BE2C (cell line): ENCODE data around the gene JUP.

Experiments
- DNase-seq: peaks from one replicate; pipeline ENCODE4 v3.0.0-alpha.2; 2020
- H3K27me3 ChIP-seq: fragments of 250-450 bp; sonication (Bioruptor Pico); 2 replicates; pipeline ENCODE4 v1.5.1; 2020; ENCODE audit warnings: mild to moderate bottlenecking
- H3K36me3 ChIP-seq: fragments of 250-450 bp; sonication (Bioruptor Pico); 2 replicates; pipeline ENCODE4 v1.5.1; 2020; ENCODE audit warnings: mild to moderate bottlenecking
- H3K4me1 ChIP-seq: fragments of 250-450 bp; sonication (Bioruptor Pico); 2 replicates; pipeline ENCODE4 v1.5.1; 2020
- H3K4me3 ChIP-seq: 2 replicates; pipeline ENCODE4 v1.5.1; 2011; ENCODE audit warnings: low read depth, low read length
- H3K9me3 ChIP-seq: fragments of 250-450 bp; sonication (Bioruptor Pico); 2 replicates; pipeline ENCODE4 v1.5.1; 2020
- CTCF ChIP-seq: IDR thresholded peaks from 2 replicates; pipeline ENCODE4 v1.5.1; 2012; ENCODE audit warnings: mild to moderate bottlenecking, low read depth, low read length

The JUP gene

GRCh38 chr17:41773731-41774193, 12.7 kb downstream of the JUP start:
- Histone ChIP-seq H3K36me3 (peaks cover 11% of the 10 kb centered on the region), H3K9me3 (no peaks in the 10 kb centered on the region), H3K4me1 (peaks cover 21% of the 10 kb centered on the region), H3K4me3 (no peak overlapping the region), H3K27me3 (no peaks in the 10 kb centered on the region)
- TF ChIP-seq CTCF, result no peak
- DNase-seq, result no peak

GRCh38 chr17:41773190-41773588, 13.3 kb downstream of the JUP start:
- peaks cover 21% of the 10 kb centered on the region for H3K4me1 ChIP-seq
- DNase-seq, result peak; percentile 81

GRCh38 chr17:41772586-41773189, 13.8 kb downstream of the JUP start:
- Histone ChIP-seq H3K4me3 (no peak overlapping the region), H3K36me3 (peaks cover 14% of the 10 kb centered on the region), H3K27me3 (no peaks in the 10 kb centered on the region), H3K9me3 (no peaks in the 10 kb centered on the region), H3K4me1 (peaks cover 17% of the 10 kb centered on the region)
- no peak for DNase-seq
- TF ChIP-seq CTCF, result no peak

More at GRCh38 chr17:41773190-41773588, 13.3 kb downstream of the JUP start:
- Histone ChIP-seq H3K4me3 (no peak overlapping the region), H3K27me3 (no peaks in the 10 kb centered on the region), H3K9me3 (no peaks in the 10 kb centered on the region), H3K36me3 (peaks cover 11% of the 10 kb centered on the region)
- no peak for TF ChIP-seq CTCF

GRCh38 chr17:41772218-41772585, 14.3 kb downstream of the JUP start:
- peaks cover 12% of the 10 kb centered on the region for H3K4me1 ChIP-seq
- no peak overlapping the region for H3K4me3 ChIP-seq
- no peaks in the 10 kb centered on the region for H3K9me3 ChIP-seq
- no peaks in the 10 kb centered on the region for H3K27me3 ChIP-seq
- H3K36me3 ChIP-seq, result peaks cover 15% of the 10 kb centered on the region
- TF ChIP-seq CTCF, result no peak
- DNase-seq, result no peak

GRCh38 chr17:41771389-41772206, 14.9 kb downstream of the JUP start:
- Histone ChIP-seq H3K36me3 (peaks cover 15% of the 10 kb centered on the region), H3K4me3 (no peak overlapping the region), H3K9me3 (no peaks in the 10 kb centered on the region), H3K4me1 (peaks cover 12% of the 10 kb centered on the region), H3K27me3 (no peaks in the 10 kb centered on the region)
- no peak for TF ChIP-seq CTCF
- DNase-seq, result no peak

GRCh38 chr17:41769985-41770384, 16.5 kb downstream of the JUP start:
- H3K9me3 ChIP-seq, result no peaks in the 10 kb centered on the region
- peaks cover 19% of the 10 kb centered on the region for H3K36me3 ChIP-seq
- H3K4me3 ChIP-seq, result no peak overlapping the region
- H3K27me3 ChIP-seq, result no peaks in the 10 kb centered on the region
- no peak for TF ChIP-seq CTCF
- DNase-seq, result no peak
- peaks cover 12% of the 10 kb centered on the region for H3K4me1 ChIP-seq
